Breast epithelium (tissue), 3 donors: Measurements from ENCODE around the gene PTPRK.

Source experiments
- POLR2AphosphoS5 ChIP-seq, 3 donors: sonication (generic); formaldehyde crosslinking; IDR thresholded peaks; one replicate each; pipeline ENCODE4 v1.6.1; 2017; ENCODE audit warnings: antibody characterized with exemption in 3 of 3
- TF ChIP-seq, protein P1 (sequence below), 3 donors: fragments of 450-650 bp; IDR thresholded peaks; one replicate each; pipeline ENCODE4 v1.5.1; 2016 to 2017; ENCODE audit warnings: antibody characterized with exemption in 3 of 3, mild to moderate bottlenecking in 3 of 3, moderate library complexity in 3 of 3

GRCh38 chr6:128144320-128144719 is 376.1 kb downstream of the PTPRK start:
- TF ChIP-seq, protein P1, sequence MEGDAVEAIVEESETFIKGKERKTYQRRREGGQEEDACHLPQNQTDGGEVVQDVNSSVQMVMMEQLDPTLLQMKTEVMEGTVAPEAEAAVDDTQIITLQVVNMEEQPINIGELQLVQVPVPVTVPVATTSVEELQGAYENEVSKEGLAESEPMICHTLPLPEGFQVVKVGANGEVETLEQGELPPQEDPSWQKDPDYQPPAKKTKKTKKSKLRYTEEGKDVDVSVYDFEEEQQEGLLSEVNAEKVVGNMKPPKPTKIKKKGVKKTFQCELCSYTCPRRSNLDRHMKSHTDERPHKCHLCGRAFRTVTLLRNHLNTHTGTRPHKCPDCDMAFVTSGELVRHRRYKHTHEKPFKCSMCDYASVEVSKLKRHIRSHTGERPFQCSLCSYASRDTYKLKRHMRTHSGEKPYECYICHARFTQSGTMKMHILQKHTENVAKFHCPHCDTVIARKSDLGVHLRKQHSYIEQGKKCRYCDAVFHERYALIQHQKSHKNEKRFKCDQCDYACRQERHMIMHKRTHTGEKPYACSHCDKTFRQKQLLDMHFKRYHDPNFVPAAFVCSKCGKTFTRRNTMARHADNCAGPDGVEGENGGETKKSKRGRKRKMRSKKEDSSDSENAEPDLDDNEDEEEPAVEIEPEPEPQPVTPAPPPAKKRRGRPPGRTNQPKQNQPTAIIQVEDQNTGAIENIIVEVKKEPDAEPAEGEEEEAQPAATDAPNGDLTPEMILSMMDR (IDR thresholded peaks at IDR 0.05): no peak
- no peak for TF ChIP-seq POLR2AphosphoS5 (IDR thresholded peaks at IDR 0.05)
